HepG2 (cell line): ENCODE data around the gene ATP9B.

Experiments
- DR1 ChIP-seq: sonication (generic); formaldehyde crosslinking; IDR thresholded peaks from 2 replicates; pipeline ENCODE4 v1.8.0; 2021; ENCODE audit warnings: mild to moderate bottlenecking, missing genetic modification reagents, inconsistent platforms
- MYC ChIP-seq: sonication (generic); formaldehyde crosslinking; IDR thresholded peaks from 2 replicates; pipeline ENCODE4 v1.9.0; 2021; ENCODE audit warnings: missing genetic modification reagents, borderline replicate concordance
- POLR2AphosphoS5 ChIP-seq: IDR thresholded peaks from 2 replicates; pipeline ENCODE4 v1.6.1; 2012; ENCODE audit warnings: low read depth, low read length

- TF ChIP-seq MYC (no peak), POLR2AphosphoS5 (no peak), DR1 (CRISPR knock-in tag) (no peak)
Measured at GRCh38 chr18:79345981-79346380, 276.8 kb downstream of the ATP9B start.
